ENCODE data around the gene HAUS3.
"Not testable (repeated sequence)": the region's sequence is repeated elsewhere in the genome, so short reads cannot be mapped to it uniquely, and the experiment has no call there.

HAUS3 gene

DNA sequence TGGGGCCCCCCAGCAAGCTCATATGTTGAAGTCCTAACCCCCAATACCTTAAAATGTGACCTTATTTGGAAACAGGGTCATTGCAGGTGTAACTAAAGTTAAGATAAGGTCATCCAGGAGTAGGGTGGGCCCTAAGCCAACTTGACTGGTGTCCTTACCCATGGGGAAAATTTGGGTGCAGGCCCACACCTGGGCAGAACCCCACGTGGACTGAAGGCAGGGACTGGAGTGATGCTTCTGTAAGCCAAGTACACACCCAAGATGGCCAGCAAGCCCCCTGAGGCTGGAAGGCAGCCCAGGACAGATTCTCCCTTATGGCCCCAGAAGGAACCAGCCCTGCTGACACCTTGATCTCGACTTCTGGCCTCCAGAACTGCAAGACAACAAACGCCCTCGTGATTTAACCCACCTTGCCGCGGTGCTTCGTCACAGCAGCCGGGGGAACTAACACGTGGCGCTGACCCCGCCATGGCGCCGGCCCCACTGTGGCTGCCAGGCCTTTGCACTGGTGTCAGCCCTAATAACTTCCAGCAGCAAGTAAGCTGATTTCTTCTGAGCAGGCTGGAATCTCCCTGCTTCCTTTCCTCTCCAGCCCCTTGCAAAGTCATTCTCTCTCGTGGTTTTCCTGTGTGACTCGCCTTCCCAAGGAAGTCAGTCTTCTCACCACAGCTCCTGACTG, 43.2 kb upstream of the HAUS3 start:
- FAIRE-seq: no peak
- TF ChIP-seq POLR2AphosphoS5 (IDR thresholded peaks at IDR 0.05; ENCODE audit: low read depth, low read length) (no peak), POLR2A (IDR thresholded peaks at IDR 0.05; ENCODE audit: low read depth, low read length) (no peak), TAF1 (IDR thresholded peaks at IDR 0.05; ENCODE audit: borderline replicate concordance, low read depth, low read length) (no peak)
- no peak for DNase-seq (ENCODE audit: insufficient read length)

- FAIRE-seq (no peak), DNase-seq (ENCODE audit: insufficient read length) (no peak)
- TF ChIP-seq POLR2A (IDR thresholded peaks at IDR 0.05; ENCODE audit: low read depth, low read length) (no peak), POLR2AphosphoS5 (IDR thresholded peaks at IDR 0.05; ENCODE audit: low read depth, low read length) (no peak), TAF1 (IDR thresholded peaks at IDR 0.05; ENCODE audit: borderline replicate concordance, low read depth, low read length) (no peak)
These were observed 42.4 kb upstream of the HAUS3 start for GRCh38 chr4:2284161-2284933.

GRCh38 chr4:2283199-2283711, 41.3 kb upstream of the HAUS3 start:
- DNase-seq (ENCODE audit: insufficient read length): no peak
- no peak for TF ChIP-seq POLR2AphosphoS5 (IDR thresholded peaks at IDR 0.05; ENCODE audit: low read depth, low read length)
- TF ChIP-seq TAF1 (IDR thresholded peaks at IDR 0.05; ENCODE audit: borderline replicate concordance, low read depth, low read length): no peak
- no peak for TF ChIP-seq POLR2A (IDR thresholded peaks at IDR 0.05; ENCODE audit: low read depth, low read length)
- FAIRE-seq: no peak

- TF ChIP-seq POLR2AphosphoS5 (IDR thresholded peaks at IDR 0.05; ENCODE audit: low read depth, low read length): no peak
- DNase-seq (ENCODE audit: insufficient read length): no peak
- peak; percentile 92 for FAIRE-seq
These were observed 39.8 kb upstream of the HAUS3 start for GRCh38 chr4:2281575-2282343.

GRCh38 chr4:2280531-2281300, 38.8 kb upstream of the HAUS3 start:
- FAIRE-seq (no peak), DNase-seq (ENCODE audit: insufficient read length) (no peak)
- no peak for TF ChIP-seq TAF1 (IDR thresholded peaks at IDR 0.05; ENCODE audit: borderline replicate concordance, low read depth, low read length)
- no peak for TF ChIP-seq POLR2AphosphoS5 (IDR thresholded peaks at IDR 0.05; ENCODE audit: low read depth, low read length)
- no peak for TF ChIP-seq POLR2A (IDR thresholded peaks at IDR 0.05; ENCODE audit: low read depth, low read length)

GRCh38 chr4:2277956-2278355, 36.0 kb upstream of the HAUS3 start:
- no peak for FAIRE-seq

DNA sequence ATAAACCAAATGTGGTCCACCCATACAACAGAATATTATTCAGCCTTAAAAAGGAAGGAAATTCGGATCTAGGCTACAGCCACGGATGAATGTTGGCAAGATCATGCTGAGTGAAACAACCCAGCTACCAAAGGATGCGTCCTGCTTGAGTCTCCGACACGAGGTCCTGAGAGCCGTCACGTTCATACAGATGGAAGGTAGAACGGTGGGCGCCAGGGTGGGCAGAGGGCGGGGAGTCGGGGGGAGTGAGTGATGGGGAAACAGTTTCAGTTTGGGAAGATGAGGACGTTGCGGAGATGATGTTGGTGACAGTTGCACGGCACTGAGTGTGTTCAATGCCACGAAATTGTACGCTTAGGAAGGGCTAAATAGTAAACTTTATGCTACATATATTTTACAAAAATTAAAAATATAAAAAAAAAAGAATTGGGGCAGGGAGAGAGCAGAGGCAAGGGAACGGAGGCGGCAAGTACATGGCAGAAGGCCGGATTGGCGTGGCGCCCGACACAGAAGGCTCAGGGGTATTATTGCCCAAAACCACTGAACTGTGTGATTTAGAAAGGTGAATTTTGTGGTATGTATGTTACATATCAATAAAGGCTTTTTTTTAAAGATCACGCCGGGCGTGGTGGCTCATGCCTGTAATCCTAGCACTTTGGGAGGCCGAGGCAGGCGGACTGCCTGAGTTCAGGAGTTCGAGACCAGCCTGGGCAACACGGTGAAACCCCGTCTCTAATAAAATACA, 34.8 kb upstream of the HAUS3 start:
- TF ChIP-seq POLR2A (IDR thresholded peaks at IDR 0.05; ENCODE audit: low read depth, low read length) (no peak), TAF1 (IDR thresholded peaks at IDR 0.05; ENCODE audit: borderline replicate concordance, low read depth, low read length) (no peak), POLR2AphosphoS5 (IDR thresholded peaks at IDR 0.05; ENCODE audit: low read depth, low read length) (no peak)
- FAIRE-seq (no peak), DNase-seq (ENCODE audit: insufficient read length) (no peak)

More at GRCh38 chr4:2277956-2278355, 36.0 kb upstream of the HAUS3 start:
- no peak for DNase-seq (ENCODE audit: insufficient read length)
- TF ChIP-seq POLR2AphosphoS5 (IDR thresholded peaks at IDR 0.05; ENCODE audit: low read depth, low read length): no peak
- TF ChIP-seq TAF1 (IDR thresholded peaks at IDR 0.05; ENCODE audit: borderline replicate concordance, low read depth, low read length): no peak
- TF ChIP-seq POLR2A (IDR thresholded peaks at IDR 0.05; ENCODE audit: low read depth, low read length): no peak

GRCh38 chr4:2275546-2276251, 33.8 kb upstream of the HAUS3 start:
- FAIRE-seq (no peak), DNase-seq (ENCODE audit: insufficient read length) (no peak)
- TF ChIP-seq POLR2AphosphoS5 (IDR thresholded peaks at IDR 0.05; ENCODE audit: low read depth, low read length) (no peak), POLR2A (IDR thresholded peaks at IDR 0.05; ENCODE audit: low read depth, low read length) (no peak), TAF1 (IDR thresholded peaks at IDR 0.05; ENCODE audit: borderline replicate concordance, low read depth, low read length) (no peak)

GRCh38 chr4:2275044-2275397, 33.1 kb upstream of the HAUS3 start:
- FAIRE-seq; DNase-seq (ENCODE audit: insufficient read length): not testable (repeated sequence)
